ENCODE data around the gene MRPS6. TPM values are rescaled to one million over a fixed set of nuclear protein-coding genes. Genes with fewer than 3 reads are reported as not detected.

MRPS6 gene
- total and polyA plus RNA-seq, 7 donors = 38.8 to 191 (median 80.0) TPM

- Histone ChIP-seq H3K9me3 (no peaks in the 10 kb centered on the region), H3K4me1 (peaks cover 19% of the 10 kb centered on the region), H3K4me3 (no peak overlapping the region), H3K27me3 (ENCODE audit: insufficient read depth in 3 of 3, low read length in 2 of 3) (no peaks in the 10 kb centered on the region), H3K36me3 (ENCODE audit: insufficient read depth in 1 of 2, low read depth in 1 of 2) (no peaks in the 10 kb centered on the region), H3K27ac (no peak overlapping the region)
- intact Hi-C loops (cut with DNase I) = no loop called here
- ATAC-seq (peak in 1 of 4 donors; percentile 39), DNase-seq (no peak)
- no peak for TF ChIP-seq CTCF (IDR thresholded peaks at IDR 0.05)
- whole genome bisulfite sequencing, 3 donors = 23 to 48% (median 44%) methylated on average over 2 of the region's 2 CpGs
Measured at GRCh38 chr21:34113842-34114241, 40.5 kb downstream of the MRPS6 start.

DNA sequence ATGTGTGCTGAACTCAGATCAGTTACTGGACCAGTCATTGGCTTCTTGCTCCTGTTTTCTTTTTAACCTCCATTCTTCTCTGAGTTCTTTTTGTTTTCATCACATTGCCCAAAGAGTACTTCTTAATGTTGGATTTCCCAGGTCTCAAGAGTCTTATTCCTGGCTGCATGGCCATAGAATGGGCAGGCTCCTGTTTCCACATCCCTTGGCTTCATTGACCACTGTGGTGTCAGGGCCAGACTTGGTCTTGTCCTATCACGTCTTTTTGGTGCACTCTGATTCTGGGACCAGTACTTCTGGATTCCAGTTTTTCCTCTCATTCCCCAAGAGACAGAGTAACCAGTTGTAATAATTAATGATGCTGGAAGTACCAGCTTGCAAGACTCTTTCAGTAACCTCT lies 41.8 kb downstream of the MRPS6 start:
- DNase-seq (no peak), ATAC-seq (peak in 1 of 4 donors; percentile 39)
- no peaks in the 10 kb centered on the region for H3K27me3 ChIP-seq (ENCODE audit: insufficient read depth in 3 of 3, low read length in 2 of 3)
- H3K36me3 ChIP-seq (ENCODE audit: insufficient read depth in 1 of 2, low read depth in 1 of 2) = no peaks in the 10 kb centered on the region
- no peak overlapping the region for H3K4me3 ChIP-seq
- H3K4me1 ChIP-seq = peaks cover 19% of the 10 kb centered on the region
- H3K9me3 ChIP-seq = no peaks in the 10 kb centered on the region
- H3K27ac ChIP-seq = no peak overlapping the region
- TF ChIP-seq CTCF (IDR thresholded peaks at IDR 0.05) = no peak
- WGBS, 3 donors = 31 to 73% (median 42%) methylated on average over 1 of the region's 1 CpG
- intact Hi-C loops (cut with DNase I) = no loop called here

DNA sequence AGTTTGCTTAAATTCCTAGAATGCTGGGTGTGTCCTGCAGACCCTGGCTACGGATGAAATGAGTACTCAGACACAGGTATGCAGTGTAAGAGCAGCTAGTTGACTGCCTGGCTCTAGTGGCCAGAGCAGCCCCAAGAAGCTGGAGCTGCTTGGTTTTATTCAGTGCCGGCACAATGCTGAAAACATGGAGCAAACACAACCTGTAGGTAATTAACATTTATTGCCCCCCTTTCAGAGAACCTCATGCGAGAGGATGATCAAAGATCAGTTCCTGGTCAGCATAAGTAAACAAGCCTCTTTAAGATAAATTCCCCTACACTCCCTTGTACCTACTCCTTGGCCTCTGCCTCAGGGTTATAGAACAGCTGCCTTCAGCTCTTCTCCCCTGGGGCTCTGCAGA lies 43.2 kb downstream of the MRPS6 start:
- DNase-seq (no peak), ATAC-seq (no peak)
- Histone ChIP-seq H3K4me1 (peaks cover 19% of the 10 kb centered on the region), H3K36me3 (ENCODE audit: insufficient read depth in 1 of 2, low read depth in 1 of 2) (no peaks in the 10 kb centered on the region), H3K4me3 (no peak overlapping the region), H3K27me3 (ENCODE audit: insufficient read depth in 3 of 3, low read length in 2 of 3) (no peaks in the 10 kb centered on the region), H3K9me3 (no peaks in the 10 kb centered on the region), H3K27ac (no peak overlapping the region)
- intact Hi-C loops (cut with DNase I) = no loop called here
- WGBS, 3 donors = 85 to 94% (median 94%) methylated on average over 3 of the region's 3 CpGs
- no peak for TF ChIP-seq CTCF (IDR thresholded peaks at IDR 0.05)

DNA sequence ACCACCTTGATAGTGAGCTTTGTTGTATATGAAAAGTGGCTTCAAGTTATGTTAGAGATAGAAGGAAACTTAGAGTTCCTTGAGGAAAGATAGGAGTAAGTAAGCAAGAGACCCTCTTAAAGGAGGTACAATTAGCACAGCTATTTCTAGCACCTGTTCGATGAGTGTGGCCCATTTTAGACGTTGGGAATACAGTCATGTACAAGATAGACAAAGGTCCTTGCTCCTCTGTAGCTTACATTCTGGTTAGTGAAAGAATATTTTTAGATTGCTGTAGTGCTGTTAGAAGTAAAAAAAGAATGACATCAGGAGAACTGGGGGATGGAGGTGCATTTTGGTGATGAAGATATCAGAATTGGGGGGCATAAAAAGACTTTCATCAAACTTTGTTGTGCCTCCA lies 47.5 kb downstream of the MRPS6 start:
- Histone ChIP-seq H3K4me1 (peaks cover 8% of the 10 kb centered on the region), H3K27ac (no peak overlapping the region), H3K27me3 (ENCODE audit: insufficient read depth in 3 of 3, low read length in 2 of 3) (no peaks in the 10 kb centered on the region), H3K36me3 (ENCODE audit: insufficient read depth in 1 of 2, low read depth in 1 of 2) (peaks cover 0 to 10% of the 10 kb centered on the region in 2 donors), H3K4me3 (no peak overlapping the region), H3K9me3 (no peaks in the 10 kb centered on the region)
- intact Hi-C loops (cut with DNase I) = no loop called here
- WGBS, 3 donors = 37 to 63% (median 47%) methylated on average over 2 of the region's 2 CpGs
- ATAC-seq = peak in 1 of 4 donors; percentile 41
- no peak for TF ChIP-seq CTCF (IDR thresholded peaks at IDR 0.05)
- DNase-seq = no peak

- no peak for TF ChIP-seq CTCF (IDR thresholded peaks at IDR 0.05)
- Histone ChIP-seq H3K4me1 (peaks cover 18% of the 10 kb centered on the region), H3K4me3 (no peak overlapping the region), H3K9me3 (no peaks in the 10 kb centered on the region), H3K27ac (no peak overlapping the region), H3K27me3 (ENCODE audit: insufficient read depth in 3 of 3, low read length in 2 of 3) (no peaks in the 10 kb centered on the region), H3K36me3 (ENCODE audit: insufficient read depth in 1 of 2, low read depth in 1 of 2) (peaks cover 0 to 20% of the 10 kb centered on the region in 2 donors)
- no peak for ATAC-seq
- DNase-seq = no peak
- WGBS, 3 donors = 92 to 97% (median 93%) methylated on average over 2 of the region's 2 CpGs
- intact Hi-C loops (cut with DNase I) = no loop called here
Measured at GRCh38 chr21:34122047-34122446, 48.7 kb downstream of the MRPS6 start.
